PFSK-1 (cell line): Measurements from ENCODE around the gene CAPN14.

Source experiments
- FOXP2 ChIP-seq: optimal IDR thresholded peaks from 2 replicates; pipeline ENCODE3; 2011; ENCODE audit warnings: borderline replicate concordance, control low read depth, inconsistent platforms; ENCODE audit not compliant: insufficient read depth; ENCODE audit errors: extremely low read length, extremely low read depth
- POLR2AphosphoS5 ChIP-seq: IDR thresholded peaks from 2 replicates; pipeline ENCODE4 v1.6.1; 2012; ENCODE audit warnings: low read depth, mild to moderate bottlenecking, control low read depth, low read length, moderate library complexity
- REST ChIP-seq, 2 experiments: IDR thresholded peaks; 2 replicates each; pipeline versions ENCODE4 v1.6.1 to v1.8.0; 2011 to 2012; ENCODE audit warnings: low read depth in 2 of 2, low read length in 2 of 2, control low read depth in 1 of 2, inconsistent platforms in 1 of 2, mild to moderate bottlenecking in 1 of 2, moderate library complexity in 1 of 2; ENCODE audit not compliant: insufficient read depth in 1 of 2
- SIN3A ChIP-seq: IDR thresholded peaks from 2 replicates; pipeline ENCODE4 v1.6.1; 2012; ENCODE audit warnings: mild to moderate bottlenecking, low read length, moderate library complexity, borderline replicate concordance; ENCODE audit not compliant: insufficient read depth
- TAF1 ChIP-seq: IDR thresholded peaks from 2 replicates; pipeline ENCODE4 v1.6.1; 2012; ENCODE audit warnings: low read length, control low read depth, borderline replicate concordance; ENCODE audit not compliant: insufficient read depth

CAPN14 gene

GRCh38 chr2:31214444-31214915 is 2.8 kb downstream of the CAPN14 start:
- TF ChIP-seq SIN3A: no peak
- TF ChIP-seq POLR2AphosphoS5: no peak
- no peak for TF ChIP-seq FOXP2
- TF ChIP-seq REST (IDR thresholded peaks at IDR 0.05; ENCODE audit: insufficient read depth in 1 of 2, low read depth in 2 of 2, low read length in 2 of 2): no peak
- TF ChIP-seq TAF1: no peak

GRCh38 chr2:31213601-31214443 is 3.5 kb downstream of the CAPN14 start:
- TF ChIP-seq POLR2AphosphoS5 (no peak), TAF1 (no peak), REST (IDR thresholded peaks at IDR 0.05; ENCODE audit: insufficient read depth in 1 of 2, low read depth in 2 of 2, low read length in 2 of 2) (no peak)

GRCh38 chr2:31212659-31213600 is 4.4 kb downstream of the CAPN14 start:
- no peak for TF ChIP-seq FOXP2
- TF ChIP-seq SIN3A: no peak
- no peak for TF ChIP-seq POLR2AphosphoS5
- TF ChIP-seq TAF1: no peak
- no peak for TF ChIP-seq REST (IDR thresholded peaks at IDR 0.05; ENCODE audit: insufficient read depth in 1 of 2, low read depth in 2 of 2, low read length in 2 of 2)

GRCh38 chr2:31208240-31208639 is 9.1 kb downstream of the CAPN14 start:
- TF ChIP-seq POLR2AphosphoS5: no peak
- TF ChIP-seq SIN3A: no peak
- no peak for TF ChIP-seq TAF1
- no peak for TF ChIP-seq REST (IDR thresholded peaks at IDR 0.05; ENCODE audit: insufficient read depth in 1 of 2, low read depth in 2 of 2, low read length in 2 of 2)
- TF ChIP-seq FOXP2: no peak
